GM13976 (cell line): Measurements from ENCODE around the gene SFXN5.

Experiments
- DNase-seq: peaks from one replicate; pipeline ENCODE4 v3.0.0; 2012; ENCODE audit warnings: low spot score
- in situ Hi-C: fragments of 300-500 bp; cut with MboI; formaldehyde crosslinking; loops from one replicate; pipeline ENCODE4 v1.12.0; 2022; ENCODE audit warnings: low sequenced_read_pairs, mixed read lengths, inconsistent platforms; ENCODE audit not compliant: unreplicated experiment
- TF ChIP-seq, protein P1 (sequence below): IDR thresholded peaks from 2 replicates; pipeline ENCODE4 v1.5.1; 2012; ENCODE audit warnings: borderline replicate concordance, mild to moderate bottlenecking; ENCODE audit not compliant: insufficient read depth; ENCODE audit errors: extremely low read depth, missing control alignments, control extremely low read depth

Gene SFXN5

DNA sequence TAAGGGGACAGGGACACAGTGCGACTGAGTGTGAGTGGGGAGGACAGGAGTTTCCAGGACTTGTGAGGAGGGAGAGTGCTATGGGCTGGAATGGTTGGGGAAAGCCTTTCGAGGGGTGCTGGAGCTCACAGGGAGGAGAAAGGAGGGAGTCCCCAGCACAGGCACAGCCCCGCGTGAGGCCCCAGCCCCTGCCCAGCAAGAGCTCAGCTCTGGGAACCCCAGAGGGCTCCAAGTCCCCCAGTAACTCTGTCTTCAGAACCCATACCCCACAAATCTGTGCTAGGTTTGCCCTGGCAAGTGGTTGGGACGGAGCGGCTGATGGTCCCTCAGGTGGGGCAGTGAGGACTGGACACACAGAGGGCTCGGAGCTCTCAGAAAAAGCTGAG lies 75.4 kb downstream of the SFXN5 start:
- TF ChIP-seq, protein P1, sequence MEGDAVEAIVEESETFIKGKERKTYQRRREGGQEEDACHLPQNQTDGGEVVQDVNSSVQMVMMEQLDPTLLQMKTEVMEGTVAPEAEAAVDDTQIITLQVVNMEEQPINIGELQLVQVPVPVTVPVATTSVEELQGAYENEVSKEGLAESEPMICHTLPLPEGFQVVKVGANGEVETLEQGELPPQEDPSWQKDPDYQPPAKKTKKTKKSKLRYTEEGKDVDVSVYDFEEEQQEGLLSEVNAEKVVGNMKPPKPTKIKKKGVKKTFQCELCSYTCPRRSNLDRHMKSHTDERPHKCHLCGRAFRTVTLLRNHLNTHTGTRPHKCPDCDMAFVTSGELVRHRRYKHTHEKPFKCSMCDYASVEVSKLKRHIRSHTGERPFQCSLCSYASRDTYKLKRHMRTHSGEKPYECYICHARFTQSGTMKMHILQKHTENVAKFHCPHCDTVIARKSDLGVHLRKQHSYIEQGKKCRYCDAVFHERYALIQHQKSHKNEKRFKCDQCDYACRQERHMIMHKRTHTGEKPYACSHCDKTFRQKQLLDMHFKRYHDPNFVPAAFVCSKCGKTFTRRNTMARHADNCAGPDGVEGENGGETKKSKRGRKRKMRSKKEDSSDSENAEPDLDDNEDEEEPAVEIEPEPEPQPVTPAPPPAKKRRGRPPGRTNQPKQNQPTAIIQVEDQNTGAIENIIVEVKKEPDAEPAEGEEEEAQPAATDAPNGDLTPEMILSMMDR: no peak
- in situ Hi-C loops: no loop called here
- DNase-seq: no peak

DNA sequence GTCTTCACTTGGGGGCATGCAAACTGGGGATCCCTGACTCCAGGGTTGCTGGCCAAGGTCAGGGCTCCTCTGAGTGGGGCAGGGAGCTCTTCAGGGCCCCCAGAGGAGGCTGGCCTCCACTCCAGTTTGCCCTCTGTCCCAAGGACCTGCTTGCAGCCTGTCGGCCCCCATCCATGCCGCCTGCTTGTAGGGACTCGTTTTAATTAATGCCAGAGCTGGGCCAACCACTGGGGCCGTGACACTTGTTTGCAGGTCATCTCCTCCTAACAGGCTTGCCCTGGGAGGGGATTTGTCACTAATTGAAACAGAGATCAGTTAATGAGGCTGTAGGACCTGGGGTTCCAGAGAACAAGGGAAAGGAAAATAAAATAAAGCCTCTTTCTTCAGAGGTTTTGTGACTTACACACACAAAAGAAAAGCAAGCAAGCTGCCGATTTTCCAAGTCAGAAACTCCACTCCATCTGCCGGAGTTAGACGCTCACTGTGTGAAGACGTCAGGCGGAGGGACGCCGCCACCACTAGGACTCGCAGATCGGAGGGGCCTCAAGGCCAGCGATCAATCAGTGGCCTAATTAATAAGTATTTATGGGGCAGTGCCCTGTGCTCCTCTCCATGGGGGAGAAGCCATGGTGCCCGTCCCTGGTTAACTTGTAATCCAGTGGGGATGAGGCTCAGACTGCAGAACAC lies 75.9 kb downstream of the SFXN5 start:
- in situ Hi-C loops: no loop called here

DNA sequence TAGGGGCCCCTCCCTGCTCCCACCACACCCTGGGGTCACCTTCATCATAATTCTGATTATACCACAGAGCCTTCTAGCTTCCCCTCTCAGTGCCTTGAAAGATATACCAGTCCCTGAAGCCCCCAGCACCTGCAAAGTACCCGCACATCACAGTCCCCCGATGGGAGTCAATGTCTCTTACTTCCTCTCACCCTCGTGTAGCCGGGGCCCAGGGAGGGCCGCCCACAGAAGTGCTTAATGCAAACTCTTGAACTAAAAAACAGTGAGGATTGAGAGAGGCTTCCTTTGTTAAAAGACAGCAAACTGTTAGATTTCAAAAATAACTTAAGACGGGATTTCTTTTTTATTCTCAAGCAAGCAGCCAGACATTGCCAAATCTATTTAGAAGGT lies 76.5 kb downstream of the SFXN5 start:
- TF ChIP-seq, protein P1: no peak
- DNase-seq: no peak
- in situ Hi-C loops: no loop called here

More for the DNA sequence above, 75.9 kb downstream of the SFXN5 start:
- TF ChIP-seq, protein P1: no peak
- no peak for DNase-seq

DNA sequence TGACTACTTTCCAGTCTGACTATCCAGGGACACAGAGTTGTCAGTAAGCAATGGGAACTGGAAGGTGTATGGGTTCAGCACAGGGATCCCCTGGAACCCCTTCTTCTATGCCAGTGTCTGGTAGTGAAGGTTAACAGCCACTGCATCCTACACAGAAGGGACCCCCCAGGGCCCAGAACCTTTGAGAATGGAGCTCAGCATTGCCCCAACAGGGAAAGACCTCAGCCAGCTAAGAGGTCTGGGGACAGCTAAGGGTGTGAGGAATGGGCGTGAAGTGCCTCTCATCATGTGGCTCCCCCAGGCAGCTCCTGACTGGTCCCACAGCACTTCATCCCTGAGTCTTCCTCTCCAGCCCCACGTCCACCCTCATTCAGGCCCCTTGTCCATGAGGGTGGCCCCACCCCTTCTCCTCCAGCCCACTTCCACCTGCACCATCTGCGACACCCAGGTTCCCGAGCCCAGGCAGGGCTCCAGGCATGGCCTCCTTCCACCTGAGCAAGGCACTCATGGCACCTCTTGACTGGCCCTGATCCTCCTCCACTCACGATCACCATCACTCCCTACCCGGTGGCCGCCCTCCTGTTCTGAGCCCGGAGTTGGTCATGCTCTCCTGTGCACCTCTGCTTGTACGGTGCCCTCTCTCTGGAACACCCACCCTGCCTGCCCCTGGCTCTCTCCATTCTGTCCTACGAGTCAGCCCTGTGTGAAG lies 77.1 kb downstream of the SFXN5 start:
- DNase-seq: no peak
- in situ Hi-C loops: no loop called here
- TF ChIP-seq, protein P1: no peak

DNA sequence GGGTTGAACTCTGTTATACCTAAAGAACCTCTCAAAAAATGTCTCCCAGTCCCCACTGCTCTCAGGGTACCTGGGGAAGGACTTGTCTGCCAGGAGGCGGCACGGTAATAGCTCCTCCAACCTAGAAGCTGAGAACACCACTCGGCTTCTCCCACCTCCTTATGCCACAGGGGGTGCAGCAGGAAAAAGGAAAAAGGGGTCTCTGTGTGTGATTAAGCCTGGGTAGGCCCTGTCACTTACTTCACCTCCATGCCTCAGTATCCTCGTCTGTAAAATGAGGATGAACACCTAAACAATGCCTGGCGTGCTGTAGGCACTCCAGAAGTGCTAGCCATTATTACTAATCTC lies 77.6 kb downstream of the SFXN5 start:
- DNase-seq: no peak
- in situ Hi-C loops: no loop called here
- TF ChIP-seq, protein P1: no peak

DNA sequence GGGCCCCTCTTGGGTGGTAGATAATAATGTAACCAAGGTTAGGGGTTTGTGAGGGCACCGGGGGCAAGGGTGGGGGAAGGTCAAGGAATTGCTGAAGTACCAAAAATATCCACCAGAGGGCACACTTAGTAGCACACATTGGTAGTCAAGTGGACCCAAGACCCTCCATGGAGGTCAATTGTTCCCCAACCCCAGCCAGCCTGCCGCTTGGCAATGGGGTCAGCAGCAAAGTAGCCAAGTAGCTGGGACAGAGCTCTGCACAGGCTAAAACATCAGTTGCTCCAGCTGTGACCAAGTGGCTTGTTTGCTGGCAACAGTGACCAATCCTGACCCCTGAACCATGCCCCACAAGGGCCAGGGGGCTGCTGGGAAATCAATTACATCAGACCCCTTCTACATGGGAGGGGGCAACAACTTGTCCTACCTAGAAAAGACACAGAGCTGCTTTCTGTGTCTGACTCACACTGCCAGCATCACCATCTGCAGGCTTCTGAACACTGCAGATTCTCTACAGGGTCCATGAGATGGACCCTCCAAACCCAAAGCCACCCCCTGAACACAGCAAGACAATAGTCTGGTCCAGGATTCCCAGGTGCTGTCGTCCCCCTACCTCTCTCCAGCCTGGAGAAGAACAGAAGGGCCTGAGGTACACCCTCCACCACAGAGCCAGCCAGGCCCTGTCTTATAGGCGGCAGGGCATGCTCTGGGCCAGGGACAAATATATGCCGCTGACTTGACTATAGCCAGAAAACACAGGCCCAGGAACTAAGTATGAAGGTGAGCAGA lies 78.2 kb downstream of the SFXN5 start:
- TF ChIP-seq, protein P1: peak; percentile 59
- DNase-seq: peak; percentile 83
- in situ Hi-C loops: no loop called here
